ENCODE measurements around the gene FOXA2.

GRCh38 chr20:22607695-22608094 is 23.3 kb upstream of the FOXA2 start:
- TF ChIP-seq CTCF (IDR thresholded peaks at IDR 0.05): no peak
- no peak for TF ChIP-seq ZFX (IDR thresholded peaks at IDR 0.05; ENCODE audit: borderline replicate concordance)

All from 22Rv1 (cell line).